ENCODE measurements around the gene RASSF8. TPM values are rescaled to one million over a fixed set of nuclear protein-coding genes. Genes with fewer than 3 reads are reported as not detected.

Gene RASSF8
- total and polyA plus RNA-seq, 10 donors = 1.4 to 38.0 (median 10.9) TPM

DNA sequence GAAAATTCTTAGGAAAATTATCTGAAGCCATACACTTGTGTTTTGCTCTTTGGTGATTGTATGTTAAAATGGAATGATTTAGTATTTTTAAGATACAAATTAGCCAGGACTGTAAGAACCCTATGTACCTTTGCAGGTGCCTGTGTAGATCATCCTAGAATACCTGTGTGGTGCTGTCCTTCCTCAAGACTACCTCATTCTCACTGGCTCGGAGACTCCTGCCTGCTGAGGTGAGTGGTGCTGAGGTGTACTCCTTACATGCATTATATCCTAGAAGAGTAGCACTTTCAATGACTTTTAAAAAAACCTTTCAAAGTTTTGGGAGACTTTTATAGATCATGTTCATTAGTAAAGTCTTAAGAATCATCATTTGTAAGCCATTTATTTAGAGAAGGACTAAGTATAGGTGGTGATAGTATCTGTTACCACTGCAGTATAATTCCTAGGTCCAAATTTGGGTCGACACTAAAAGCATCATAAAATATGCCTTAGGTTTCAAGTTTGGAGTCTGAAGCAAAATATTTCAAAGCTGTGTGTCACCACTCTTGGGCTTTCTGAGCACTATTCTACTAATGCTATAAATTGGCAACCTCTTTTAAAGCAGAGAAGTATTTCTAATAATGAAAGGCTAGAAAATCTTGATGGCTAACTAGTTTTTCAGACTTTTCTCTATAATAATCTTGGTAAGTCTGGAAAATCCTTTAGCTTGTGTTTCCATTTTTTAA, 36.6 kb downstream of the RASSF8 start:
- H3K4me3 ChIP-seq = no peak overlapping the region
- DNase-seq = no peak
- no peaks in the 10 kb centered on the region for H3K27me3 ChIP-seq (replicated peaks in 1 of 7)
- H3K4me1 ChIP-seq = no peaks in the 10 kb centered on the region
- no peak overlapping the region for H3K27ac ChIP-seq
- H3K36me3 ChIP-seq = no peaks in the 10 kb centered on the region
- H3K9me3 ChIP-seq = no peaks in the 10 kb centered on the region
- WGBS, 5 donors = 77 to 94% (median 82%) methylated on average over 2 of the region's 2 CpGs
- intact Hi-C loops (cut with DNase I; ENCODE audit: low total_unique reads) = no loop called here
- TF ChIP-seq POLR2A (IDR thresholded peaks at IDR 0.05) (no peak), POLR2AphosphoS5 (IDR thresholded peaks at IDR 0.05) (no peak)
- TF ChIP-seq, protein P1, sequence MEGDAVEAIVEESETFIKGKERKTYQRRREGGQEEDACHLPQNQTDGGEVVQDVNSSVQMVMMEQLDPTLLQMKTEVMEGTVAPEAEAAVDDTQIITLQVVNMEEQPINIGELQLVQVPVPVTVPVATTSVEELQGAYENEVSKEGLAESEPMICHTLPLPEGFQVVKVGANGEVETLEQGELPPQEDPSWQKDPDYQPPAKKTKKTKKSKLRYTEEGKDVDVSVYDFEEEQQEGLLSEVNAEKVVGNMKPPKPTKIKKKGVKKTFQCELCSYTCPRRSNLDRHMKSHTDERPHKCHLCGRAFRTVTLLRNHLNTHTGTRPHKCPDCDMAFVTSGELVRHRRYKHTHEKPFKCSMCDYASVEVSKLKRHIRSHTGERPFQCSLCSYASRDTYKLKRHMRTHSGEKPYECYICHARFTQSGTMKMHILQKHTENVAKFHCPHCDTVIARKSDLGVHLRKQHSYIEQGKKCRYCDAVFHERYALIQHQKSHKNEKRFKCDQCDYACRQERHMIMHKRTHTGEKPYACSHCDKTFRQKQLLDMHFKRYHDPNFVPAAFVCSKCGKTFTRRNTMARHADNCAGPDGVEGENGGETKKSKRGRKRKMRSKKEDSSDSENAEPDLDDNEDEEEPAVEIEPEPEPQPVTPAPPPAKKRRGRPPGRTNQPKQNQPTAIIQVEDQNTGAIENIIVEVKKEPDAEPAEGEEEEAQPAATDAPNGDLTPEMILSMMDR (IDR thresholded peaks at IDR 0.05 in 8 of 11, conservative IDR thresholded peaks at IDR 0.05 in 3 of 11) = no peak

DNA sequence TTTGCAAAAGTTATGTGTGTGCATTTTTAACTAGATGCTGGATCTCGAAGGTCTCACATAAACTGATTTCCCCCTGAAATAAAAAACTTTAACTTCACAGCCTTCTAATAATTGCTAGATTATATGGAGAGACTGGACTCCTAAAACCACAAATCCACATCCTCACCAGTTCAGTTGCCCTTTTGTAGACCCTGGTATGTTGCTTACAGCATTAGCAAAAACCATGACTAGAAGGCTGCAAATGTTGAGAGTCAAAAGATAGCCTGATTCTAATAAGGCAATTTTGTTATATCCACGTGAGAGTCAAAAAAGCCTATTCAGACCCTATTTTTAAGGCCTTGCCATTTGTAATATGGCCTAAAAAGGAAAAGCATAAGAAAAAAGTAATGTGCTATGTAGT, 37.4 kb downstream of the RASSF8 start:
- H3K27ac ChIP-seq = no peak overlapping the region
- no peaks in the 10 kb centered on the region for H3K9me3 ChIP-seq
- no peak overlapping the region for H3K4me3 ChIP-seq
- DNase-seq = no peak
- 81 to 94% (median 89%) methylated on average over 2 of the region's 2 CpGs for WGBS, 5 donors
- no peaks in the 10 kb centered on the region for H3K4me1 ChIP-seq
- H3K27me3 ChIP-seq (replicated peaks in 1 of 7) = no peaks in the 10 kb centered on the region
- no peak for TF ChIP-seq POLR2AphosphoS5 (IDR thresholded peaks at IDR 0.05)
- TF ChIP-seq POLR2A (IDR thresholded peaks at IDR 0.05) = no peak
- TF ChIP-seq, protein P1 (IDR thresholded peaks at IDR 0.05 in 8 of 11, conservative IDR thresholded peaks at IDR 0.05 in 3 of 11) = no peak
- intact Hi-C loops (cut with DNase I; ENCODE audit: low total_unique reads) = no loop called here
- no peaks in the 10 kb centered on the region for H3K36me3 ChIP-seq

DNA sequence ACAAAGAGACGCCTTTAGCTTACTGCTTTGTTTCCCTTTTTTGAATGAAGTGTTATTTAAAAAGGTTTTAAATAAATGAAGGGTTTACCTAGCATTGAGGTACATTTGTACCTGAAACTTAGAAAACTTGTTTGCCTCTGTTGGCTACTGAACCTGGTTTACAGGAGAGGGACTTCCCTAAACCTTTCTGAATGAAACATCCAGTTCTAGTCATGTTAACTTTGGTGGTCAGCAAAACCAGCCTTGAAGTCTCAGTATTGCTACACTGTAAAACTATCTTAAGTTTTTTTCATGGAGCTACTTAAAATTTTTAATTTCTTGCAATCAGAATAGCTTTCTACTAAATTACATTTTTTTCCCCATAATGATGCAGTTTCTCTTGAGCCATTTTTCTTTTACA, 38.2 kb downstream of the RASSF8 start:
- no peak for DNase-seq
- no peaks in the 10 kb centered on the region for H3K9me3 ChIP-seq
- intact Hi-C loops (cut with DNase I; ENCODE audit: low total_unique reads) = no loop called here
- H3K27me3 ChIP-seq (replicated peaks in 1 of 7) = no peaks in the 10 kb centered on the region
- no peak overlapping the region for H3K27ac ChIP-seq
- no peak overlapping the region for H3K4me3 ChIP-seq
- H3K36me3 ChIP-seq = no peaks in the 10 kb centered on the region
- WGBS, 5 donors = 91 to 100% (median 98%) methylated on average over 1 of the region's 1 CpG
- TF ChIP-seq, protein P1 (IDR thresholded peaks at IDR 0.05 in 8 of 11, conservative IDR thresholded peaks at IDR 0.05 in 3 of 11) = no peak
- TF ChIP-seq POLR2A (IDR thresholded peaks at IDR 0.05) = no peak
- no peak for TF ChIP-seq POLR2AphosphoS5 (IDR thresholded peaks at IDR 0.05)
- H3K4me1 ChIP-seq = no peaks in the 10 kb centered on the region

DNA sequence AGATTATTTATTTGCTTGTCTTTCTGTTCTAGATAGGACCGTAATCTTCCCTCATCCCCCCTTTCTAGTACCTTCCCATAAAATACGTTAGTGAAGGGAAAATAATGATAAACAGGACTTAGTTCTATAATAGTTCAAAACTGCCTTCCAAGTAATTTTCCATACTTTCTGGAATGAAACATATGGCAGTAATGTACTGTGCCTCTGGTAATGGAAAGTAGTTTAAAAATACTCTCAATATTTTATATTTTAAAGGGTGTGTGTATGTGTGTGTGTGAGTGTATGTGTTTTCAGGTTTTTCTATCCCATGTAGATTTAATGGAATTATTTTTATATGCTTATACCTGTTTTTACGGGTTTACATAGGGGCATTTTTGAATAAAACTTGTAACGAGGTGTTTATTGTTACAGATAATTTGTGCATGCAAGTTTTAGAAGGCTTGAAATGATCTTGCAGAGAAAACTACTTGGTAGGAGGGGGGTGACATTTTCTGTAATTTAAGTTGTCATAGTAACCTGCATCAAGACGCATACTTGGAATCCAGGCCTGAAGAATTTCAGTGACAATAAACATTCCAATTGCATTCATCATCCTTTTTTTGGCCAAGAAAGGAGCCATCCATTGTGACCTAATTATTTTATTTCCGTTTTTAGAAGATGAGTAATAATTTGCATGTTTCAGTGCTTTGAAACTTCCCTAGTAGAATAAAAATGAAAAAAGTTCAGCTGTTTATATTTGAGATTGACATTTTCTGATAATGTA, 38.9 kb downstream of the RASSF8 start:
- Histone ChIP-seq H3K9me3 (peaks cover 0 to 3% (median 0%) of the 10 kb centered on the region in 8 donors), H3K27me3 (replicated peaks in 1 of 7) (no peaks in the 10 kb centered on the region), H3K27ac (no peak overlapping the region), H3K4me3 (no peak overlapping the region), H3K36me3 (no peaks in the 10 kb centered on the region), H3K4me1 (no peaks in the 10 kb centered on the region)
- DNase-seq = no peak
- intact Hi-C loops (cut with DNase I; ENCODE audit: low total_unique reads) = no loop called here
- 68 to 85% (median 77%) methylated on average over 6 of the region's 6 CpGs for WGBS, 5 donors
- TF ChIP-seq POLR2A (IDR thresholded peaks at IDR 0.05) (no peak), POLR2AphosphoS5 (IDR thresholded peaks at IDR 0.05) (no peak)
- TF ChIP-seq, protein P1 (IDR thresholded peaks at IDR 0.05 in 8 of 11, conservative IDR thresholded peaks at IDR 0.05 in 3 of 11) = no peak

Data from spleen (tissue), 11 donors.